Measurements from ENCODE around the gene FRAS1. TPM values are rescaled to one million over a fixed set of nuclear protein-coding genes. Genes with fewer than 3 reads are reported as not detected.

Gene FRAS1
- total RNA-seq, 1 donor from 2014 or later = 13.7 TPM

DNA sequence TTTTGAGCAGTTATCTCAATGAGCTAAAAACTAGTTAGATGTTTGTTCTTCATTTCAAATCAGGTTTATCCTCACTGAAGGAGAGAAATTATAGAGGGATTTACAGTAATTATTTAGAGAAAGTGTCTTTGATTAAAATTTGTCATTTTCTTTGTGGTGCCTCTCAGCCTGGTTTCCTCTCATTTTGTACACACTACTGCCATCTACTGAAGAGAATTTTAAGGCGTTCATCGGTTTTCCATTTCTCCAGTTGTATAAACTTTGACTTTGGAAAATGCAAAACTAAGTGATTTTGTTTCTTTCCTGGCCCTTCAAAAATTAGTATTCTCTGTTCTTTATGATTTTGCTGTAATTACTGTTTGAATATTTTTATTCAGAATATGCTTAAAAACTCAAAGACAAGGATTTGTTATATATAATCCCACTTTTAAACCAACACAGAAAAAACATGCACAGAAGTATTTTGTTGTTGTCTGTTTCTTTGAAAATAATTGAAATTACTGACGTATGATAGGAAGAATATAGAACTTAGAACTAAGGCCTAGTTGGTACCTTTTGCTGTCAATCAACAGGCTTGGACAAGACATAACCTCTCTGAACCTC lies 460.0 kb downstream of the FRAS1 start:
- no peak for FAIRE-seq
- no peaks in the 10 kb centered on the region for H3K27me3 ChIP-seq (ENCODE audit: control insufficient read depth, insufficient read depth, low read length)
- peak; percentile 47 for DNase-seq (ENCODE audit: low read depth)
- TF ChIP-seq, protein P1, sequence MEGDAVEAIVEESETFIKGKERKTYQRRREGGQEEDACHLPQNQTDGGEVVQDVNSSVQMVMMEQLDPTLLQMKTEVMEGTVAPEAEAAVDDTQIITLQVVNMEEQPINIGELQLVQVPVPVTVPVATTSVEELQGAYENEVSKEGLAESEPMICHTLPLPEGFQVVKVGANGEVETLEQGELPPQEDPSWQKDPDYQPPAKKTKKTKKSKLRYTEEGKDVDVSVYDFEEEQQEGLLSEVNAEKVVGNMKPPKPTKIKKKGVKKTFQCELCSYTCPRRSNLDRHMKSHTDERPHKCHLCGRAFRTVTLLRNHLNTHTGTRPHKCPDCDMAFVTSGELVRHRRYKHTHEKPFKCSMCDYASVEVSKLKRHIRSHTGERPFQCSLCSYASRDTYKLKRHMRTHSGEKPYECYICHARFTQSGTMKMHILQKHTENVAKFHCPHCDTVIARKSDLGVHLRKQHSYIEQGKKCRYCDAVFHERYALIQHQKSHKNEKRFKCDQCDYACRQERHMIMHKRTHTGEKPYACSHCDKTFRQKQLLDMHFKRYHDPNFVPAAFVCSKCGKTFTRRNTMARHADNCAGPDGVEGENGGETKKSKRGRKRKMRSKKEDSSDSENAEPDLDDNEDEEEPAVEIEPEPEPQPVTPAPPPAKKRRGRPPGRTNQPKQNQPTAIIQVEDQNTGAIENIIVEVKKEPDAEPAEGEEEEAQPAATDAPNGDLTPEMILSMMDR (IDR thresholded peaks at IDR 0.05; ENCODE audit: insufficient read depth, low read length, severe bottlenecking) = peak; percentile 47
- no peak overlapping the region for H3K4me3 ChIP-seq (ENCODE audit: low read depth, low read length)
- H3K36me3 ChIP-seq (ENCODE audit: control insufficient read depth, insufficient read depth, low read length) = no peaks in the 10 kb centered on the region

DNA sequence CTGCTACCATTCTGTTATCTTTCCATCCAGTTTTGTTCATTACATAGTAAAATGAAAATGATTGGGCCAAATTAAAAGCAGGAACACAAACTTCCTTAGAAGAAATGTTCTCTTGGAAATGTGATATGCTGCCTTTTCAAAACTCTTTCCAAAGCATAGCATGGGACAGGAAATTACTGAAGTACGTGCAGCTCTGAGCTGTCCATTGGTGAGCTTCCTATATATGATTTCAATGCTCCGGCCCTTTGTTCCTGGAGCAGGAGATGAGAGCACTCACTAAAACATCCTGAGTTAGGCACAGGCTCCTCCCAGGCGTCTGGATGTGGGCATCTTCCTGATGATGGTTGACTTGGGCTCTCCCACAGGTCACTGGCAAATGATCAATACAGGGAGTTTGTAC lies 461.4 kb downstream of the FRAS1 start:
- H3K27me3 ChIP-seq (ENCODE audit: control insufficient read depth, insufficient read depth, low read length) = no peaks in the 10 kb centered on the region
- H3K36me3 ChIP-seq (ENCODE audit: control insufficient read depth, insufficient read depth, low read length) = no peaks in the 10 kb centered on the region
- DNase-seq (ENCODE audit: low read depth) (peak; percentile 28), FAIRE-seq (no peak)
- no peak overlapping the region for H3K4me3 ChIP-seq (ENCODE audit: low read depth, low read length)
- TF ChIP-seq, protein P1 (IDR thresholded peaks at IDR 0.05; ENCODE audit: insufficient read depth, low read length, severe bottlenecking) = no peak

DNA sequence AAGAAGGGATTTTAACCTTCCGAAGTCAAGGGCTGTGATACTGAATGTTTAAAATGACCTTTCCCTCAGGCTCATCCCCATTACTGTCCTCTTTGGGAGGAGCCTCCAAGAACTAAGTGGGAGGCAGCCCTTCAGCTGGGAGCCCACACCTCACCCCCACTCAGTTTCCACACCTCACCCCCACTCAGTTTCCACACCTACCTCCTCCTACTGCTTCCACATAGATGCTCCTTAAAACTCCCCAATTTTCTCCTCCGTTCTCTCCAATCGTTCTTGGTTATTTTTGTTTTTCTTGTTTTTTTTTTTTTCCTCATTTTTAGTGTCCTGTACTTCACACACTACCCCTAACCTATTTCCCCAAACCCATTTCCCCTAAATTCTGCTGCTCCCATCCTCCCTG lies 462.8 kb downstream of the FRAS1 start:
- H3K27me3 ChIP-seq (ENCODE audit: control insufficient read depth, insufficient read depth, low read length) = no peaks in the 10 kb centered on the region
- TF ChIP-seq, protein P1 (IDR thresholded peaks at IDR 0.05; ENCODE audit: insufficient read depth, low read length, severe bottlenecking) = no peak
- H3K36me3 ChIP-seq (ENCODE audit: control insufficient read depth, insufficient read depth, low read length) = no peaks in the 10 kb centered on the region
- FAIRE-seq = no peak
- no peak overlapping the region for H3K4me3 ChIP-seq (ENCODE audit: low read depth, low read length)
- DNase-seq (ENCODE audit: low read depth) = no peak

DNA sequence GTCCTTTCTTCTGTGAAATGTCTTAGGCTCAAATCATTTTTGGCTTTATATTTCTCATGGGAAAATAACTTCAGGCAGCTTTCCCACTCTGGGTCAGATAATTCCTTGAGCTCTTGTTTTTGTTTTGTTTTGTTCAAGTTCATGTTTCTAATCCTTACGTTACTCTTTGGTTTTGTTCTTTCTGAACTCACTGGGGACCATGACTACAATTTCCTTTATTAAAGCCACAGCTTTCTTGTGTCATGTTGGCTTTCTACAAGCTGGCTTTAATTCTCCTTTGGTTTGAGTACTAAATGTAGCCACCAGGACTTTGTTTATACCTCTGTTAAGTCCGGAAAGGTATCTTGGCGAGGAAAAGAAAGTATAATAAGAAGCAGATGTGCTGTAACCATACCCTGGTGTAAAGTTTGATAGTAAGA lies 463.7 kb downstream of the FRAS1 start:
- no peak for DNase-seq (ENCODE audit: low read depth)
- Histone ChIP-seq H3K4me3 (ENCODE audit: low read depth, low read length) (no peak overlapping the region), H3K27me3 (ENCODE audit: control insufficient read depth, insufficient read depth, low read length) (no peaks in the 10 kb centered on the region), H3K36me3 (ENCODE audit: control insufficient read depth, insufficient read depth, low read length) (no peaks in the 10 kb centered on the region)
- TF ChIP-seq, protein P1 (IDR thresholded peaks at IDR 0.05; ENCODE audit: insufficient read depth, low read length, severe bottlenecking) = no peak
- no peak for FAIRE-seq

DNA sequence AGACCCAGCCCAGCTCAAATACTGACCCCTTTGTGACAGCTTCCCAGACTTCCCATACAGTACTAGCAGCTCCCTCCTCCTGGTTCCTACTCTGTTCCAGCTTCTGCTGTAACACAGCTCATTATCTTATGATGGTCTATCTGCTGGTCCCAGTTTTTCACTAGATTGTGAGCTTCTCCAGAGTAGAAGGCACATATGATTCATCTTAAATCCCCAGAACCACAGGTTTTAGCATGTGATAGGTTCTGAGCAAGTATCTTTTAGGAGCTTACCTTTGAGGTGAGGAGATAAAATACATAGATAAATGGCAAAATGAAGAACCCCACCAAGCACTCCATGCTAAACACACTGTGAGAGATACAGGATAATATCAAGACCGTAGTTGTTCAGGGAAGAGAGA lies 466.9 kb downstream of the FRAS1 start:
- Histone ChIP-seq H3K36me3 (ENCODE audit: control insufficient read depth, insufficient read depth, low read length) (no peaks in the 10 kb centered on the region), H3K27me3 (ENCODE audit: control insufficient read depth, insufficient read depth, low read length) (no peaks in the 10 kb centered on the region), H3K4me3 (ENCODE audit: low read depth, low read length) (no peak overlapping the region)
- TF ChIP-seq, protein P1 (IDR thresholded peaks at IDR 0.05; ENCODE audit: insufficient read depth, low read length, severe bottlenecking) = no peak
- DNase-seq (ENCODE audit: low read depth) = no peak
- FAIRE-seq = no peak

DNA sequence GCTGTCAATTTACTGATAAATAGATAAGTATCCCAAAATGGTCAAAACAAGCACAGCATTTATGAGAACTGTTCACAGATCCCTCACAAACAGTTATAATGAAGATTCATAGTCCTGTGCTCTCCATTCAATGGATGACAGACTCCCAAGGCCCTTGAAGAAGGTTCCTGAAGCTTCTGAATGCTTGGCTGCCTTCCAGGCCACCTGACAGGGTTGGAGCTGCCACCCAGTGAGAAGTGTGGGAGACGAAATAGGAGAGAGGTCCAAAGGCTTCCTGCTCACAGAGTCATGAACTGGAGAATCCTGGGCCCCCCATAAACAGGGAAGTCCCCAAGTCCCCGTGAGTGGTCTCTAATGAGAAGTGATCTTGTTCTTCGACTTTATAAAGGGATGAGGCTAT lies 468.4 kb downstream of the FRAS1 start:
- Histone ChIP-seq H3K36me3 (ENCODE audit: control insufficient read depth, insufficient read depth, low read length) (no peaks in the 10 kb centered on the region), H3K4me3 (ENCODE audit: low read depth, low read length) (no peak overlapping the region), H3K27me3 (ENCODE audit: control insufficient read depth, insufficient read depth, low read length) (no peaks in the 10 kb centered on the region)
- DNase-seq (ENCODE audit: low read depth) = no peak
- no peak for FAIRE-seq
- TF ChIP-seq, protein P1 (IDR thresholded peaks at IDR 0.05; ENCODE audit: insufficient read depth, low read length, severe bottlenecking) = no peak
